Osteocyte (in vitro differentiated cells): ENCODE measurements around the gene CISD1. TPM values are rescaled to one million over a fixed set of nuclear protein-coding genes. Genes with fewer than 3 reads are reported as not detected.
A peak's percentile ranks its signal among the peaks of the same experiment; 100 is the strongest.
"Not testable (repeated sequence)": the region's sequence is repeated elsewhere in the genome, so short reads cannot be mapped to it uniquely, and the experiment has no call there.

ENCODE experiments used
- DNase-seq: peaks from one replicate; pipeline ENCODE4 v3.0.0; 2021; ENCODE audit warnings: mixed read lengths; ENCODE audit not compliant: unreplicated experiment; ENCODE audit errors: extremely low spot score
- H3K27ac Mint-ChIP-seq: one replicate; pipeline ENCODE4 v1.8.0; 2021; ENCODE audit warnings: mild to moderate bottlenecking, mixed read lengths; ENCODE audit not compliant: unreplicated experiment
- H3K27me3 Mint-ChIP-seq: one replicate; pipeline ENCODE4 v1.8.0; 2021; ENCODE audit warnings: mixed read lengths; ENCODE audit not compliant: unreplicated experiment
- H3K36me3 Mint-ChIP-seq: one replicate; pipeline ENCODE4 v1.8.0; 2021; ENCODE audit warnings: mixed read lengths; ENCODE audit not compliant: unreplicated experiment
- H3K4me1 Mint-ChIP-seq: one replicate; pipeline ENCODE4 v1.8.0; 2021; ENCODE audit warnings: mixed read lengths; ENCODE audit not compliant: unreplicated experiment
- H3K4me3 Mint-ChIP-seq: one replicate; pipeline ENCODE4 v1.8.0; 2021; ENCODE audit warnings: mild to moderate bottlenecking, moderate library complexity, mixed read lengths; ENCODE audit not compliant: unreplicated experiment
- H3K9me3 Mint-ChIP-seq: one replicate; pipeline ENCODE4 v1.8.0; 2021; ENCODE audit warnings: mixed read lengths; ENCODE audit not compliant: unreplicated experiment
- total RNA-seq: library from RNA; stranded (reverse); gene quantifications from 2 replicates; pipeline ENCODE4 v1.2.1, GENCODE V29; 2021
- TF ChIP-seq, protein P1 (sequence below): fragments of 200-600 bp; sonication (generic); IDR thresholded peaks from 2 replicates; pipeline ENCODE4 v1.5.0; 2021; ENCODE audit warnings: antibody characterized with exemption, mild to moderate bottlenecking, moderate library complexity

The CISD1 gene
- total RNA-seq, 1 donor from 2014 or later = 29.9 TPM

DNA sequence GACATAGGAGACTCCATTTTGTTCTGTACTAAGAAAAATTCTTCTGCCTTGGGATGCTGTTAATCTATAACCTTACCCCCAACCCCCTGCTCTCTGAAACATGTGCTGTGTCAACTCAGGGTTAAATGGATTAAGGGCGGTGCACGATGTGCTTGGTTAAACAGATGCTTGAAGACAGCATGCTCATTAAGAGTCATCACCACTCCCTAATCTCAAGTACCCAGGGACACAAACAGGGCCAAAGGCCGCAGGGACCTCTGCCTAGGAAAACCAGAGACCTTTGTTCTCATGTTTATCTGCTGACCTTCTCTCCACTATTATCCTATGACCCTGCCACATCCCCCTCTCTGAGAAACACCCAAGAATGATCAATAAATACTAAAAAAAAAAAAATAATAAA is 24.3 kb upstream of the CISD1 start:
- not testable (repeated sequence) for H3K36me3 Mint-ChIP-seq, H3K27ac Mint-ChIP-seq
- peaks cover 26% of the 10 kb centered on the region for H3K4me1 Mint-ChIP-seq

GRCh38 chr10:58253184-58253583 is 15.8 kb upstream of the CISD1 start:
- Mint-ChIP-seq H3K27me3 (no peaks in the 10 kb centered on the region), H3K27ac (no peak overlapping the region), H3K4me1 (peaks cover 2% of the 10 kb centered on the region), H3K36me3 (peaks cover 21% of the 10 kb centered on the region), H3K9me3 (peaks cover 20% of the 10 kb centered on the region), H3K4me3 (no peak overlapping the region)
- TF ChIP-seq, protein P1, sequence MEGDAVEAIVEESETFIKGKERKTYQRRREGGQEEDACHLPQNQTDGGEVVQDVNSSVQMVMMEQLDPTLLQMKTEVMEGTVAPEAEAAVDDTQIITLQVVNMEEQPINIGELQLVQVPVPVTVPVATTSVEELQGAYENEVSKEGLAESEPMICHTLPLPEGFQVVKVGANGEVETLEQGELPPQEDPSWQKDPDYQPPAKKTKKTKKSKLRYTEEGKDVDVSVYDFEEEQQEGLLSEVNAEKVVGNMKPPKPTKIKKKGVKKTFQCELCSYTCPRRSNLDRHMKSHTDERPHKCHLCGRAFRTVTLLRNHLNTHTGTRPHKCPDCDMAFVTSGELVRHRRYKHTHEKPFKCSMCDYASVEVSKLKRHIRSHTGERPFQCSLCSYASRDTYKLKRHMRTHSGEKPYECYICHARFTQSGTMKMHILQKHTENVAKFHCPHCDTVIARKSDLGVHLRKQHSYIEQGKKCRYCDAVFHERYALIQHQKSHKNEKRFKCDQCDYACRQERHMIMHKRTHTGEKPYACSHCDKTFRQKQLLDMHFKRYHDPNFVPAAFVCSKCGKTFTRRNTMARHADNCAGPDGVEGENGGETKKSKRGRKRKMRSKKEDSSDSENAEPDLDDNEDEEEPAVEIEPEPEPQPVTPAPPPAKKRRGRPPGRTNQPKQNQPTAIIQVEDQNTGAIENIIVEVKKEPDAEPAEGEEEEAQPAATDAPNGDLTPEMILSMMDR = no peak
- no peak for DNase-seq

More for the DNA sequence above, 24.3 kb upstream of the CISD1 start:
- not testable (repeated sequence) for H3K4me3 Mint-ChIP-seq, H3K27me3 Mint-ChIP-seq, DNase-seq, H3K9me3 Mint-ChIP-seq

GRCh38 chr10:58254644-58255043 is 14.3 kb upstream of the CISD1 start:
- Mint-ChIP-seq H3K9me3 (peaks cover 20% of the 10 kb centered on the region), H3K4me1 (peaks cover 8% of the 10 kb centered on the region), H3K27me3 (no peaks in the 10 kb centered on the region), H3K36me3 (peaks cover 27% of the 10 kb centered on the region), H3K4me3 (no peak overlapping the region), H3K27ac (no peak overlapping the region)
- TF ChIP-seq, protein P1 = no peak
- no peak for DNase-seq

- H3K4me1 Mint-ChIP-seq = peaks cover 11% of the 10 kb centered on the region
Measured at GRCh38 chr10:58256013-58256780, 12.8 kb upstream of the CISD1 start.

GRCh38 chr10:58258977-58259692 is 9.8 kb upstream of the CISD1 start:
- Mint-ChIP-seq H3K36me3 (peaks cover 22% of the 10 kb centered on the region), H3K27me3 (no peaks in the 10 kb centered on the region), H3K9me3 (peaks cover 8% of the 10 kb centered on the region), H3K4me3 (no peak overlapping the region), H3K4me1 (peaks cover 20% of the 10 kb centered on the region), H3K27ac (no peak overlapping the region)
- no peak for DNase-seq
- TF ChIP-seq, protein P1 = peak; percentile 19

More at GRCh38 chr10:58256013-58256780, 12.8 kb upstream of the CISD1 start:
- H3K27me3 Mint-ChIP-seq, H3K27ac Mint-ChIP-seq, H3K4me3 Mint-ChIP-seq, DNase-seq: not testable (repeated sequence)
- Mint-ChIP-seq H3K9me3 (peaks cover 15% of the 10 kb centered on the region), H3K36me3 (peaks cover 27% of the 10 kb centered on the region)

GRCh38 chr10:58260334-58260733 is 8.6 kb upstream of the CISD1 start:
- Mint-ChIP-seq H3K27ac (no peak overlapping the region), H3K4me1 (peaks cover 32% of the 10 kb centered on the region), H3K9me3 (peaks cover 8% of the 10 kb centered on the region), H3K4me3 (no peak overlapping the region), H3K27me3 (no peaks in the 10 kb centered on the region), H3K36me3 (peaks cover 21% of the 10 kb centered on the region)
- DNase-seq = no peak
- TF ChIP-seq, protein P1 = no peak
